Glutamatergic neuron (in vitro differentiated cells): ENCODE measurements around the gene SOX10. TPM values are rescaled to one million over a fixed set of nuclear protein-coding genes. Genes with fewer than 3 reads are reported as not detected.
"Not testable (repeated sequence)": the region's sequence is repeated elsewhere in the genome, so short reads cannot be mapped to it uniquely, and the experiment has no call there.

Experiments
- DNase-seq: peaks from one replicate; pipeline ENCODE4 v3.0.0; 2022
- H3K27ac Mint-ChIP-seq: one replicate; pipeline ENCODE4 v1.8.0; 2020; ENCODE audit warnings: mild to moderate bottlenecking, mixed read lengths, inconsistent platforms; ENCODE audit not compliant: unreplicated experiment
- H3K27me3 Mint-ChIP-seq: one replicate; pipeline ENCODE4 v1.8.0; 2020; ENCODE audit warnings: mild to moderate bottlenecking, moderate library complexity, mixed read lengths, inconsistent platforms; ENCODE audit not compliant: unreplicated experiment
- H3K36me3 Mint-ChIP-seq: one replicate; pipeline ENCODE4 v1.8.0; 2020; ENCODE audit warnings: mild to moderate bottlenecking, mixed read lengths, inconsistent platforms; ENCODE audit not compliant: unreplicated experiment
- H3K4me1 Mint-ChIP-seq: one replicate; pipeline ENCODE4 v1.8.0; 2020; ENCODE audit warnings: mild to moderate bottlenecking, low read depth, mixed read lengths, inconsistent platforms; ENCODE audit not compliant: unreplicated experiment
- H3K4me3 Mint-ChIP-seq: one replicate; pipeline ENCODE4 v1.8.0; 2020; ENCODE audit warnings: mild to moderate bottlenecking, mixed read lengths, inconsistent platforms; ENCODE audit not compliant: unreplicated experiment
- H3K9me3 Mint-ChIP-seq: one replicate; pipeline ENCODE4 v1.8.0; 2020; ENCODE audit warnings: mild to moderate bottlenecking, moderate library complexity, mixed read lengths, inconsistent platforms; ENCODE audit not compliant: unreplicated experiment
- CTCF ChIP-seq: fragments of 200-600 bp; sonication (generic); IDR thresholded peaks from one replicate; pipeline ENCODE4 v1.5.0; 2021; ENCODE audit not compliant: partially characterized antibody, unreplicated experiment
- total RNA-seq: library from RNA; stranded (reverse); fragmentation: NEBNext Ultra II Directional; extraction: Animal tissue kit (Norgen Biotek cat#: 25700); gene quantifications from one replicate; pipeline ENCODE4 v1.2.1, GENCODE V29; 2021; ENCODE audit not compliant: unreplicated experiment

SOX10 gene
- total RNA-seq, 1 donor from 2014 or later = not detected

- H3K27me3 Mint-ChIP-seq = peaks cover 1% of the 10 kb centered on the region
- no peak for DNase-seq
- H3K4me1 Mint-ChIP-seq = peaks cover 6% of the 10 kb centered on the region
- H3K36me3 Mint-ChIP-seq = peaks cover 6% of the 10 kb centered on the region
- peaks cover 10% of the 10 kb centered on the region for H3K9me3 Mint-ChIP-seq
- no peak for TF ChIP-seq CTCF
- H3K4me3 Mint-ChIP-seq = no peak overlapping the region
- H3K27ac Mint-ChIP-seq = no peak overlapping the region
These were observed 25.0 kb downstream of the SOX10 start for GRCh38 chr22:37959231-37959825.

GRCh38 chr22:37957232-37957631 lies 27.1 kb downstream of the SOX10 start:
- peaks cover 6% of the 10 kb centered on the region for H3K36me3 Mint-ChIP-seq
- no peak overlapping the region for H3K4me3 Mint-ChIP-seq
- H3K27me3 Mint-ChIP-seq = peaks cover 1% of the 10 kb centered on the region

GRCh38 chr22:37955825-37956397 lies 28.4 kb downstream of the SOX10 start:
- H3K4me3 Mint-ChIP-seq, H3K36me3 Mint-ChIP-seq, DNase-seq, H3K27ac Mint-ChIP-seq, H3K27me3 Mint-ChIP-seq, H3K4me1 Mint-ChIP-seq: not testable (repeated sequence)
- peaks cover 12% of the 10 kb centered on the region for H3K9me3 Mint-ChIP-seq

More at GRCh38 chr22:37957232-37957631, 27.1 kb downstream of the SOX10 start:
- no peak for TF ChIP-seq CTCF
- no peak for DNase-seq
- peaks cover 11% of the 10 kb centered on the region for H3K9me3 Mint-ChIP-seq
- no peak overlapping the region for H3K27ac Mint-ChIP-seq
- H3K4me1 Mint-ChIP-seq = peaks cover 8% of the 10 kb centered on the region

- H3K27me3 Mint-ChIP-seq = peaks cover 1% of the 10 kb centered on the region
These were observed 29.7 kb downstream of the SOX10 start for GRCh38 chr22:37954686-37955085.

GRCh38 chr22:37953437-37954179 lies 30.7 kb downstream of the SOX10 start, which contains the start of the genes C22orf23 and POLR2F:
TSS of gene C22orf23 (minus strand) at chr22:37953601. CDS start at chr22:37953149, 452 bp downstream.
TSS of gene POLR2F (plus strand) at chr22:37953699. CDS start at chr22:37953788, 89 bp downstream.
- DNase-seq = peak; percentile 98
- Mint-ChIP-seq H3K27ac (peak within 1 kb of the TSS; percentile 93), H3K9me3 (peaks cover 9% of the 10 kb centered on the region), H3K4me3 (peak within 1 kb of the TSS; percentile 99), H3K27me3 (peaks cover 1% of the 10 kb centered on the region), H3K36me3 (no peaks in the 10 kb centered on the region), H3K4me1 (peaks cover 8% of the 10 kb centered on the region)
- no peak for TF ChIP-seq CTCF

More at GRCh38 chr22:37954686-37955085, 29.7 kb downstream of the SOX10 start:
- peaks cover 8% of the 10 kb centered on the region for H3K4me1 Mint-ChIP-seq
- H3K27ac Mint-ChIP-seq = no peak overlapping the region
- no peak for DNase-seq
- no peak for TF ChIP-seq CTCF
- H3K9me3 Mint-ChIP-seq = peaks cover 12% of the 10 kb centered on the region
- peak overlapping the region; percentile 99 for H3K4me3 Mint-ChIP-seq
- peaks cover 5% of the 10 kb centered on the region for H3K36me3 Mint-ChIP-seq
